Endothelial cell of hepatic sinusoid (primary cell): ENCODE measurements around the gene UBE2V1.

ENCODE experiments used
- in situ Hi-C: cut with HindIII; loops from 2 replicates; pipeline ENCODE4 v1.10.0; 2017; ENCODE audit warnings: low sequenced_read_pairs

The UBE2V1 gene

GRCh38 chr20:50050660-50051308 is 62.2 kb downstream of the UBE2V1 start:
- in situ Hi-C loops = no loop called here

GRCh38 chr20:50050214-50050613 is 62.7 kb downstream of the UBE2V1 start:
- in situ Hi-C loops = no loop called here

- in situ Hi-C loops = no loop called here
Observed at GRCh38 chr20:50049442-50050026, 63.4 kb downstream of the UBE2V1 start.

- in situ Hi-C loops = no loop called here
Observed at GRCh38 chr20:50048420-50049166, 64.4 kb downstream of the UBE2V1 start.

GRCh38 chr20:50044353-50044960 is 68.5 kb downstream of the UBE2V1 start:
- in situ Hi-C loops = no loop called here

GRCh38 chr20:50043573-50044352 is 69.2 kb downstream of the UBE2V1 start:
- in situ Hi-C loops = no loop called here

- in situ Hi-C loops = no loop called here
Observed at GRCh38 chr20:50042370-50043313, 70.3 kb downstream of the UBE2V1 start.

- in situ Hi-C loops = no loop called here
Observed at GRCh38 chr20:50041246-50041873, 71.6 kb downstream of the UBE2V1 start.

GRCh38 chr20:50040432-50041245 is 72.3 kb downstream of the UBE2V1 start:
- in situ Hi-C loops = no loop called here

GRCh38 chr20:50039706-50040431 is 73.1 kb downstream of the UBE2V1 start:
- in situ Hi-C loops = no loop called here

GRCh38 chr20:50038574-50038991 is 74.4 kb downstream of the UBE2V1 start:
- in situ Hi-C loops = no loop called here

- in situ Hi-C loops = no loop called here
Observed at GRCh38 chr20:50038169-50038568, 74.8 kb downstream of the UBE2V1 start.

- in situ Hi-C loops = no loop called here
Observed at GRCh38 chr20:50037575-50037974, 75.4 kb downstream of the UBE2V1 start.

GRCh38 chr20:50037123-50037522 is 75.8 kb downstream of the UBE2V1 start:
- in situ Hi-C loops = no loop called here

GRCh38 chr20:50036703-50037102 is 76.2 kb downstream of the UBE2V1 start:
- in situ Hi-C loops = no loop called here

- in situ Hi-C loops = no loop called here
Observed at GRCh38 chr20:50034567-50035180, 78.3 kb downstream of the UBE2V1 start.

- in situ Hi-C loops = no loop called here
Observed at GRCh38 chr20:50032955-50033666, 79.8 kb downstream of the UBE2V1 start.
